Renal cortical epithelial cell (primary cell): ENCODE results near the gene LLPH. TPM values are rescaled to one million over a fixed set of nuclear protein-coding genes. Genes with fewer than 3 reads are reported as not detected.
A peak's percentile ranks its signal among the peaks of the same experiment; 100 is the strongest.
"Not testable (repeated sequence)": the region's sequence is repeated elsewhere in the genome, so short reads cannot be mapped to it uniquely, and the experiment has no call there.

Experiments
- DNase-seq: peaks from one replicate; pipeline ENCODE4 v3.0.0-alpha.2; 2011; ENCODE audit warnings: low read depth
- total RNA-seq: library from RNA; depleted of rRNA; stranded (reverse); fragments of >200 nt; gene quantifications from 2 replicates; pipeline ENCODE4 v1.2.3, GENCODE V29; 2014

LLPH gene
- 5.0 and 25.3 TPM in 2 replicates for total RNA-seq

GRCh38 chr12:66130267-66131066, at the start of gene LLPH:
Gene LLPH (minus strand): TSS chr12:66130750. CDS start chr12:66129106, 1,644 bp downstream.
- DNase-seq: peak; percentile 86

DNA sequence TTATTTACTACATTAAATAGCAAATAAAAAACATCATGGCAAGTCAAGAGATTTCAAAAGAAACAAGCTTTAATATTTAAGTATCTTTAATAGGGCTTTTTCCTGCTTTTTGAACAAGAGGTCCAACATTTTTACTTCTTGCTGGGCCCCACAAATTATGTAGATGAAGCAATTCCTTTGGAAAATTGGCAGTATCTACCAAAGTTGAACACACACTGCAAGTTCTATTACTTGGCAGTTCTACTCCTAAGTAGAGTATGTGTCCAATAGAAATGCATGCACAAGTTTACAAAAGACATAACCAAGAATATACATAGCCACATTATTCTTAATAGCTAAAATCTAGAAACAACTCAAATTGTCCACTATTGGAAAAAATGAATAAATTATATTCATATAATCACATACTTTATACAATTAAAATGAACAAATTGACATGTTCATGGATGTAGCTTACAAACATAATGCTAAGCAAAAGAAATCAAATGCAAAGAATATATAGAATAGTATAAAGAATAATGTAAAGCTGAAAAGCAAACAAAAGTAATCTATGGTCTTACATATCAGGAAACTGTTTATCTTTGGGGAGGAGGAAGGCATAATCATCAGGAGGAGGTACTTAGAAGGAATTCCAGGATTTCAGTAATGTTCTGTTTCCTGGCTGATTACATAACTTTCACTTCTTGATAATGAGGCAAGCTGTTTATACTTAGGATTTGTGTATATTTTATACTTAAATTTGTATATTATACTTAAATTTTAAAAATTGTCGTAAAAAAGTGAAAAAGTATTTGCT, 45.8 kb upstream of the LLPH start:
- DNase-seq: peak; percentile 34

- not testable (repeated sequence) for DNase-seq
Measured at GRCh38 chr12:66174391-66175325, 44.1 kb upstream of the LLPH start.

GRCh38 chr12:66170606-66171005, 40.1 kb upstream of the LLPH start:
- DNase-seq: no peak

- peak; percentile 91 for DNase-seq
Measured at GRCh38 chr12:66169221-66170170, 38.9 kb upstream of the LLPH start, which contains the start of gene TMBIM4. Gene TMBIM4 (minus strand): TSS chr12:66169996. CDS start chr12:66169951, 45 bp downstream.

GRCh38 chr12:66168410-66168809, 37.9 kb upstream of the LLPH start:
- DNase-seq: no peak

DNA sequence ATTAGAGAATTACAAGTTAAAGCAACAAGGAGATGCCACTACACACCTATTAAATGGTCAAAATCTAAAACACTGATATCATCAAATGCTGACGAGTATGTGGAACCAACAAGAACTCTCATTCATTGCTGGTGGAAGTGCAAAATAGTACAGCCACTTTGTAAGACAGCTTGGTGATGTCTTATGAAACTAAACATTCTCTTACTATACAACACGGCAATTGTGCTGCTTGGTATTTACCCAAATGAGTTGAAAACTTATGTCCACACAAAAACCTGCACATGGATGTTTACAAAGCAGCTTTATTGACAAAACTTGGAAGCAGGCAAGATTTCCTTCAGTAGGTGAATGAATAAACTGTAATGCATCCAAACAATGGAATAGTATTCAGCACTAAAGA, 36.0 kb upstream of the LLPH start:
- DNase-seq: no peak

- DNase-seq: no peak
Measured at GRCh38 chr12:66165141-66165540, 34.6 kb upstream of the LLPH start.

- no peak for DNase-seq
Measured at GRCh38 chr12:66164349-66164821, 33.8 kb upstream of the LLPH start.

- DNase-seq: no peak
Measured at GRCh38 chr12:66163289-66163688, 32.7 kb upstream of the LLPH start.

DNA sequence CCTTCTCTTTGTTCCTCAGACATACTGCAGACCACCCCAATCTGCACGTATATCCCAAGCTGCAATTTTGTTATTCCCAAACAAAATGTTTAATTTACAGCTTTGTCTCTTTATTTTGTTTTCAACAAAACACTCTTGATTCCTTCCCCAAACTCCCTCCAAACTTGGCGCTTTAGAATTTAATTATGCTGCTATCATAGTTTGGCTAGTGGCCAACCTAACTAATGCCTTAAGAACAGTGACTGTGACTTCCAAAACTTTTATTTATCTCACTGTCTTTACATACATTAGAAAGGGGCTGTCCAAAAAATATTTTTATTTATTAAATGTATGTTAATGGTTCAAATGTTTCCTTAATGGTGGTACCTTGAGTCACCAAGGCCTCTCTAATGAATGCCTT, 32.2 kb upstream of the LLPH start:
- DNase-seq: no peak

DNA sequence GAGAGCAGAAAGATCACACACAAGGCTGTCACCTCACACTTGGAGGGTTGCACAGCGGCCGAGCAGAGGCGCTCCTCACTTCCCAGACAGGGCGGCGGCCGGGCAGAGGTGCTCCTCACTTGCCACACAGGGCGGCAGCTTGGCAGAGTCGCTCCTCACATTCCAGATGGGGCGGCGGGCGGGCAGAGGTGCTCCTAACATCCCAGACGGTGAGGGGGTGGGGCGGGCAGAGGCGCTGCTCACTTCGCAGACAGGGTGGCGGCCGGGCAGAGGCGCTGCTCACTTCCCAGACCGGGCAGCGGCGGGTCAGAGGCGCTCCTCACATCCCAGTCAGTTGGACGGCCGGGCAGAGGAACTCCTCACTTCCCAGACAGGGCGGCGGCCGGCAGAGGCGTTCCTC, 30.2 kb upstream of the LLPH start:
- DNase-seq: no peak

DNA sequence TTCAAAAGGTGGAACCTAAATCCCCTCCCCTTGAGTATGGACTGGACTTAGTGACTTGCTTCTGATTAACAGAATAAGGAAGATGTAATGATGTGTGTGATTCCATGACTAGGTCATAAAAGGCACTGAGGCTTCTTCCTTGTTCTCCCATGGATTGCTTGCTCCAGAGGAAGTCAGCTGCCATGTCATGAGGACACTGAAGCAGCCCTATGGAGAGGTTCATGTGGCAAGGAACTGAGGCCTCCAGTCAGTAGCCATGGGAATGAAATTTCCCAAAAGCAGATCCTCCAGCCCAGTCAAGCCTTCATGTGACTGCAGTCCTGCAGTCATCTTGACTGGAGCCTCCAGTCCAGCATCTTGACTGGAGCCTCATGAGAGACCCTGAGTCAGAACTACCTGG, 28.6 kb upstream of the LLPH start:
- no peak for DNase-seq

GRCh38 chr12:66156654-66157053, 26.1 kb upstream of the LLPH start:
- no peak for DNase-seq

- DNase-seq: no peak
Measured at GRCh38 chr12:66154776-66155175, 24.2 kb upstream of the LLPH start.

DNA sequence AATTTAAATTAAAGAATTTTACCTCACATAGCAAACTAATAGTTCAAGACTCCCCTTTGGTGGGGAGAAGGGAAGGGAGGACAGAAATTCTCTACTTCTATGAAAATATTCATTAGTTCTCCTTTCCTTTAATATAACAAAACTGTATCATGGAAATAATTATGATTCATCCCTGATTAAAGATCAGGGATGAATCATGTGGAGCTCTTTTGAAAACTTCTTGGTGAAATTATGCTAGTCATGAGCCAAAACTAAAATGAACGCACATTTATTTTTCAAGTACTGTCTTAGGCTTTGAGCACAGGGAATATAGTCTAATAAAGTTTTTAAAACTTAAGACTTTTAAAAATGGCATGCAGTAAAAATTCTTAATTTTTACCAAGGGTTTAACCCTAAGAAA, 22.2 kb upstream of the LLPH start:
- DNase-seq: no peak

DNA sequence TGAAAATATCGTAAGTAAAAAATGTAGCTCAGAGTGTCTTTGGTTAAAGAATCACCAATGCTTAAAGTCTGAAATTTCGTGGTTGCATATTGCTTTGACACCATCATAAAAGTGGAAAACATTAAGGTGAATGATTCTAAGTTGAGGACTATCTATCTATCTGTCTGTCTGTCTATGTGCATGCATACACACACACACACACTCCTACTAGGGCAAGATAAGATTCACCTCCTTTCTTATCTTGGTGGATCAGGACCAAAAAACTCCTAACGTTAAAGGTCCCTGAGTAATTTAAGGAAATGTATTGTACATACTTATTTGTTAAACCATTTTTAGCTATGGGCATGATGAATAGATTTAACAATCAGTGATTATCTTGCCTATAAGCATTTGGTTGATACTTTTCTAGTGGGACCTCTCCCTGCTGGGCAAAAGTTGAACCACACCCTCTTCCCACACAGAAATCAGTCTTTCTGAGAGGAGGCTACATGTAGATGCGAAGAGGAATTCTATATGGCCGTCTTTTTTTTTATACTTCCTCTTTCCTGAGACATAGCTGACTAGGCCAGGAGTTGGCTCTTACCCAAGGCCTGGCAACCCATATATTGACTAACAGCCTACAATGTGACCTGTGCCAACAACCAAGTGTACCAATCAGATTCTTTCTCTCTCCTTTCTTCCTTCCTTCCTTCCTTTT, 19.3 kb upstream of the LLPH start:
- DNase-seq: no peak

DNA sequence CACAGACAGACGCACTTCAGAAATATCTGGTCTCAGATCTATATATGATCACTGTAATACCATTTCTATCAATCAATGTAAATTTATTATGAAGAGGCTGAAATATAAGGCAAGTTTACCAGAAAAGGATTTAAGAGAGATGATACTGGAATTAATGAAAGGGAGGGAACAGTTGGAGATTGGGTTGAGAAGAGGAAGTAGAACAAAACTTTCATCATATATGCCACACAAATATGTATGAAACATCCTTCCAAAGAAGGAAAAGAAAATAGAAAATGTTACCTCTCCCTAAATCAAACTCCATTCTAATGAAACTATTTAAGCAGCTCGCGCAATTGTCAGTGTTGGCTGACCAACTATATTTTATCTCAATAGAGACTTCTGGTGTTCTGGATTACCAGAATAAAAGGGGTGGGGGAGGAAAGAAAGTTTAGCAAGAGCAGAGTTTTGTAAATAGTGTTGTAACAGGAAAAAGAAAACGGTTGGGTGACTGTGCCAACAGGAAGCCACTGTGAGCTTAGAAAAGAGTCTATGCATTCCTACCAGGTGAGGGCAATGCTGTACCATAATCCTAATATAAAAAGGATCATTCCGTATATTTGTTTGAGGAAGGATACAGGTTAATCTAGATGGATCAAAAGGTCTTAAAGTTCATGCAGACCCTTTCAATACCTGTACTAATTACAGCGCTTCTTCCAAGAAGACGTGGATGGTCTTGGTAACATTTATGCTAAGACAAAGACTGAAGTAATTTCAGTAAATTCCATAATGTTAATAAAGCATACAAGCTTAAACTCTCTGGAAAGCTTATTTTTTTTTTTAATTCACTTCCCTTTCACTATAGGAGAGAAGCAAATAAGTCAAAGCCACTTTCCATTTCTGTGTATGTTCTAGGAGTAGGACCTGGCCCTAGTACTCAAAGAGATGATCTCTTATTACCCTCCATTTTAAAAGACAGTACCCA, 14.5 kb upstream of the LLPH start:
- DNase-seq: peak; percentile 86

GRCh38 chr12:66143868-66144267, 13.3 kb upstream of the LLPH start:
- no peak for DNase-seq
